GM19438 (cell line): ENCODE data around the gene TMEM260.

Experiments
- ATAC-seq: cut with Tn5 transposase; IDR thresholded peaks from one replicate; pipeline ENCODE4 v1.9.1; 2021; ENCODE audit warnings: low read depth; ENCODE audit not compliant: unreplicated experiment

The TMEM260 gene

GRCh38 chr14:56579345-56580220, at the start of gene TMEM260:
TMEM260 (plus strand) TSS chr14:56579798; CDS start chr14:56579915, 117 bp downstream.
- peak; percentile 91 for ATAC-seq

- ATAC-seq = no peak
Measured at GRCh38 chr14:56532546-56532945, 47.1 kb upstream of the TMEM260 start.

GRCh38 chr14:56534656-56535055, 44.9 kb upstream of the TMEM260 start:
- no peak for ATAC-seq

- no peak for ATAC-seq
Measured at GRCh38 chr14:56539862-56540261, 39.7 kb upstream of the TMEM260 start.

DNA sequence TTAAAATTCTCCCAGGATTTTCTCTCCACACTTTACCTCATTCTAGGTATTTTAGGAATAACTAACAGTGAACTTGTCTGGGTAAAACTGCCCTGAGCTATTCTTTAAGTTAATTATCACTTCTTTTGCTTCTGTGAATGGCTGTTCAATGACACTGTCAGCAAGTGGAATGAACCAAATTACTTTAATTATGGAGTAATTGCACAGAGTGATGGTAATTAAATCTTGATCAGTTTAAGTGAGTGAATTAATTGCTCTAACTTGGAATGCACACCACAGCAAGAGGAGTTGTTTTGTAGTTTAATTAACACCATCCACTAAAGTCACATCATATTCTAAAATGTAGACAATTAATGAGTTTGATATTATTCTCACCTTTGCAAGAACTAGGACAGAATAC, 36.2 kb upstream of the TMEM260 start:
- ATAC-seq = no peak

DNA sequence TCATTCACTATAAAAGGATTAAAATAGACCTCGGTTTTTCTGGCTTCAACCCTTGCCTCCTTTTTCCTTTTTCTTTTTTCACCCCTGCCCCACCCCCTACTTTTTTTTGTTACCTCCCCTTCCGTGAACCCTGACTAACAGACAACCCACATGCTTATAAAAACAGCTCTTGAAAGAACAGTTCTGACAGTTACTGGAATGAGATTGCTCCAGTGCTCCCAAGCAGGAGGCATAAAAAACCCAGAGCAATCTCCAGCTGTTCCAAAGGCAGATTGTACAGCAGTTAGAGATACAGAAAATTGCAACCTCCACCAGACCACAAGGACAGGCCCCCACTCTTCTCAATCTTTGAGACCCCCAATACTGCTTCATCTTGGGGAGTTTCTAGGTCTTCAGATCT, 29.9 kb upstream of the TMEM260 start:
- no peak for ATAC-seq

- no peak for ATAC-seq
Measured at GRCh38 chr14:56552615-56553014, 27.0 kb upstream of the TMEM260 start.

- no peak for ATAC-seq
Measured at GRCh38 chr14:56554301-56554700, 25.3 kb upstream of the TMEM260 start.

DNA sequence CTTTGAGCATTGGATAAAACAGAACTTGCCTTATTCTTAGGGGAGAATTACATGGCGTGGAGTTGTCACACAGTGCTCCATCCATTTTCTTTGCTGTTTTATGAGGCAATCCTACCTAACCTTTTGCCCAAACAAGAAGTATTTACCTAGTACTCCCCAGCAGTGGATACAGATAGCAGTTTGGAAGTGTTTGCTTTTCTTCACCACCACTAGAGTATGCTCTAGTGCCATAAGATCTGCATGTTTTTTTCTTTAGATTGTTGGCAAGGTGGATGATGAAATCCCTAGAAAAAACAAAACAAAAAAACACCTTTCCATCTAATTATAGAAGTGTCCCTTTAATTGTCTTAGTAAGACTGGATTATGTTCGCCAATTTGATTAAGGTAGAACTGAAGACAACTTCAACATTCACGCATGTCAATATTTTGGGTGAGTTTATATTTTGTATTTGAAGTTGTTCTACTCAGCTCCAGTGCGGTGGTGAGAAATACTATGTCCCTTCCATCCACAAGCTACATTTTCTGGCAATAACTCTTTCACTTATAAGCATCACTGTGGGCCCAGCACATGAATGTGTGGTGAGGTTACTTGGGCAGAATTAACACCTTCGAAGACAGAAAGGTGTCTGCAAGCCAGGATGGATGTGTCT, 23.6 kb upstream of the TMEM260 start:
- no peak for ATAC-seq

DNA sequence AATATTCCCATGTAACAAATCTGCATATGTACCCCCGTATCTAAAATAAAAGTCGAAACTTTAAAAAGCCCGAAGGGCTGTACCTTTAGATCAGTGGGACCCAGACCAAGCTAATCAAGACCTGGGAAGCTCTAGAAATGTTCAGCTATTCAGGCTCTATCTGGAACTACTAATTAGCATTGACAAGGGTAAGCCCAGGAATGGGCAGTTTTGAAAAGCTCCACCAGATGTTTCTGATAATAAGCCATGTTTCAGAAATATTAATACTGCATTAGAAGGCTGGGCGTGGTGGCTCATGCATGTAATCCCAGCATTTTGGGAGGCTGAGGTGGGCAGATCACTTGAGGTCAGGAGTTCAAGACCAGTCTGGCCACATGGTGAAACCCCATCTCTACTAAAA, 20.4 kb upstream of the TMEM260 start:
- ATAC-seq = no peak

DNA sequence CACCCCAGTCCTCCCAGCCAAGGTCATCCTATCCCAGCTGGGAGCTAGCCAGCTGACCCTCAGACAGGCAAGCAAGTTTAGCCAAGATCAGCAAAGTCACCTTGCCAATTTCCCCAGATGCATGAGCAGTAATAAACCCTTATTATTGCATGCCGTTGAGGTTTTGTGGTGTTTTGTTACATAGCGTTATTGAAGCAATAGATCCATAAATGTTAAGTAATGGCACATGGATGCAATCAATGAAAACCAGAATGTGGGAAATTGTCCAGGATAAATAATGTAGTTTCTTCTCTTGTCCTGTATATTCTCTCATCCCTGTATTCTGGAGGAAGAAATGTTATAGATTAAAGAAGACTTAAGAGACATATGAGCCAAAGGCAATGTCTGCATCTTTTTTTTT, 18.0 kb upstream of the TMEM260 start:
- ATAC-seq = no peak

- ATAC-seq = no peak
Measured at GRCh38 chr14:56562883-56563282, 16.7 kb upstream of the TMEM260 start.

GRCh38 chr14:56569174-56569573, 10.4 kb upstream of the TMEM260 start:
- no peak for ATAC-seq

GRCh38 chr14:56570295-56570694, 9.3 kb upstream of the TMEM260 start:
- no peak for ATAC-seq

DNA sequence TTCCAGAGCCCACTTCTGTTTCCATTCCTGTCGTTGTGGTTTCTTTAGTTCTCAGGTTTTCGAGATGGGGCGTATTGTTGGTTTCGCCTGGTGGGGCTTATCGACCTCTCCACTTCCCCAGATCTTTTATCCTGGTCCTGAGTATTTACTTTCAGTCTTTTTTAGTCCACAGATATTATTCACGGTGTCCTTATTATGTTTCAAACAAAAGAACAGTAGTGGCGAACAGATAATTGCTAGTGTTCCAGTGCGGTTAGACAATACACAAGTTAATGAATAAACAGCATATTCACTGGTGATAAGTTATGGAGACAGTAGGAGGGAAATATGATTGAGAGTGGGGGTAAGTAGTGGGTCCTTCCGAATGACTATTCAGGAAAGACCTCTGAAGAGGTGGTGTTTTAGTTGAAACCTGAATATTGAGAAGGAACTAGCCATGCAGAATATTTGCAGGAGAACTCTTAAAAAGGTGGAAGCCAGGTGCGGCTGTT, 668 bp downstream of the TMEM260 start:
- ATAC-seq = peak; percentile 8

- ATAC-seq = no peak
Measured at GRCh38 chr14:56581041-56581727, 1.6 kb downstream of the TMEM260 start.

- no peak for ATAC-seq
Measured at GRCh38 chr14:56585461-56586084, 6.0 kb downstream of the TMEM260 start.

- no peak for ATAC-seq
Measured at GRCh38 chr14:56587701-56588100, 8.1 kb downstream of the TMEM260 start.

GRCh38 chr14:56590535-56590960, 10.9 kb downstream of the TMEM260 start:
- no peak for ATAC-seq

- ATAC-seq = no peak
Measured at GRCh38 chr14:56592746-56593544, 13.3 kb downstream of the TMEM260 start.
